Measurements from ENCODE around the gene GCLC.

Gene GCLC

DNA sequence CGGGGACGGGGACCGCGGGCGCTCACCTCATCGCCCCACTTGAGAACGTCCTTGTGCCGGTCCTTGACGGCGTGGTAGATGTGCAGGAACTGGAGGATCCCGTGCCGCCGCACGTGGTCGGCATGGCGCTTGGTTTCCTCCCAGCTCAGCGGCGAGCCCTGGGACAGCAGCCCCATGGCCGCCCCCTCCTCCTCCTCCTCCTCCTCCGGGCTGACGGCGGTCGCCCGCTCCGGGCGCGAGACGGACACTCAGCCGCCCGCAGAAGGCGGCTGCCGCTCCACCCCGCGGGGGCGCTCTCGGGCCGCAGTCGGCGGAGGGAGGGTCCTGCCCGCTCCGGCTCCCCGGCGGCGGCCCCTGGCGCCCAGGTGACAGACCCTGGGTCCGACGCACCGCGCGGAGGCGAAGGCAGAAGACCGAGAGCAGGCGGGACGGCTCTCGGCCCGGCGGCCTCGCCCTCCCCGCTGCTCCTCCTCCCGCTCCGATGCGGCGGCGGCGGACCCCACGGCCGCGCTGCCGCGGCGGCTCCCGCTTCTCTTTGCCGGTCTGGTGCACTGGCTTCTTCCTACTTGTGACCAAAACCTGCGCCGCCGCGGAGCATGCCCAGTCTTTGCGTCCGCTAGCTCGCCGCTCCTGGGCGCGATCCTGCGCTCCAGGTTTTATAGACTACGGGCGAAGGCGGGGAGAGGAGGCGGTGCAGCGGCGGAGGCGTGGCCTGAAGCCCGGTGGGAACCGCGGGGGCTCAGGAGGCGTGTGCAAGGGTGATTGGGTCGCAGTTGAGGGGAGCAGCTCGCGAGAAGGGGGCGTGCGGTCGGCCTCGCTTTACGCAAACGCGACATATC lies at the start of gene GCLC:
Gene GCLC (minus strand): TSS at position 632 of the 839 bp plus-strand sequence. CDS start 456 bp downstream, at position 176.
- peak; percentile 89 for TF ChIP-seq CTCF (conservative IDR thresholded peaks at IDR 0.05)
- H3K27ac ChIP-seq = peak within 1 kb of the TSS; percentile 87

DNA sequence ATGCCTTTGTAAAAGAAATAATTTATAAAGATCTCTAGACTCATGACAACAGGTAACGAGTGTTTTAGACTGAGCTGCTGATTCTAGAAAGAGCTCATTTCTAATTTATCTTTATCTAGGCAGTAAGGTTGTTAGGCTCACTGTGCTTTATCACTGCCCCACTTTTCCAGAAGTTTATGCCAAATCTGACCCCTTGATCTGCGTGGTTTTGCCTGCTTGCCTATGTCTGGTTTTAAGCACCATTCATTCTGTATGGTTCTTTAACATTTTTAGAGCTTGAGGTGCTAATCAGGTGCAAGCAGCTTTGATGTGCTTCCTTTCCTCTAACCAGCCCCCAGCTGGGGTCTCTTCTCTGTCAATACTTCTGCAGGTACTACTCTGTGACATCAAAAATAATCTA lies 49.7 kb upstream of the GCLC start:
- no peak overlapping the region for H3K27ac ChIP-seq
- no peak for TF ChIP-seq CTCF (conservative IDR thresholded peaks at IDR 0.05)

DNA sequence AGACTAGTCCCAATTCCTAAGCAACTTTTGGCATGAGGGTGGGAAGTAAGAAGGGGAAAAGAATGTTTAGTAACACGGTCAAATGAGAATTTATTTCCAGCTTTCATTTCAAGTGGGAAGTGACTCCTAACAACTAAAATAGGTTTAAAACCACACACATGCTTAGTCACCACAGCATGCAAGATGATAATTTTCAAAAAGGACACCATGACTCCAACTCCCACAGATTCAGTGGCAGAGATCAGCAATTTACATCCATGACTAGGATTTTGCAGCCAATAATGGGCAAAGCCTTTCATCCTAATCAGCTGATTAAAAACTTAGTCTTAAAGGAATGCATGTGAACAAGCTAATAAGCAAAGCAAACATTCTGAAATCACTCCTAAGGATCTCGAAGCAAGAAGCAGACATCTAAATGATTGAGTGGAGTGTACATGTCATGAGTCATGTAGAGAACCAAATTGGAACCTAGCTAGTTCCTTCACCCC lies 48.1 kb upstream of the GCLC start:
- no peak overlapping the region for H3K27ac ChIP-seq
- TF ChIP-seq CTCF (conservative IDR thresholded peaks at IDR 0.05) = no peak

GRCh38 chr6:53591873-53592272 lies 47.0 kb upstream of the GCLC start:
- no peak for TF ChIP-seq CTCF (conservative IDR thresholded peaks at IDR 0.05)
- no peak overlapping the region for H3K27ac ChIP-seq

DNA sequence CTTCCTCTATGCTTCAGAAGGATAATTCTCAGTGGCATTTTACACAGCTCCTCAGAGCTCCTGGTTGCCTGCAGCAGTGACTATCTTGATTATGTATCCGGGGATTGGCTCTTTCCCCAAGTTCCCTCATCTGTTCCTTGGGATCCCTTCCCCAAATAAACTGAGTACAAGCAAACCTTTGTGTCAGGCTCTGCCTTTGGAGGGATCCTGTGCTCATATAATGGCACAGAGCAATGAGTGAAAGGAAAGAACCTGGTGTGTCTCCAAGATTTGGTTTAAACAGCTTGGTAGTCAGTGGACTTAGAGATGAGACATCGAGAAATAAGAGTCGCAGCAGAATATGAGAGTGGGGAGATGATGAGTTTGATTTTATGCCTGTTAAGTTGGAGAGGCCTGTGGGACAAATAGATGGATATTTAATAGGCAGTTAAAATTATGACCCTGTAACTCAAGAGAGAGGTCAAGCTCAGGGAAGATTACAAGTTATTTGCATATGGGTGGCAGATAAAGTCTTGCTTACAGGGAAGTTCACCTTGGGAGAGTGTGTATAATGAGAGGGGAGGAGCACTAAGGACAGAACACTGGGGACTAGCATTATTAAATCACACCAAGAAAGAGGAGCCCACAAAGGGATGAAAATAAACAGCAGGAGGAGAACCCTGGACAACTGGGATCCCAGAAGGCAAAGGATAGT lies 44.1 kb upstream of the GCLC start:
- no peak for TF ChIP-seq CTCF (conservative IDR thresholded peaks at IDR 0.05)
- peak overlapping the region; percentile 66 for H3K27ac ChIP-seq

DNA sequence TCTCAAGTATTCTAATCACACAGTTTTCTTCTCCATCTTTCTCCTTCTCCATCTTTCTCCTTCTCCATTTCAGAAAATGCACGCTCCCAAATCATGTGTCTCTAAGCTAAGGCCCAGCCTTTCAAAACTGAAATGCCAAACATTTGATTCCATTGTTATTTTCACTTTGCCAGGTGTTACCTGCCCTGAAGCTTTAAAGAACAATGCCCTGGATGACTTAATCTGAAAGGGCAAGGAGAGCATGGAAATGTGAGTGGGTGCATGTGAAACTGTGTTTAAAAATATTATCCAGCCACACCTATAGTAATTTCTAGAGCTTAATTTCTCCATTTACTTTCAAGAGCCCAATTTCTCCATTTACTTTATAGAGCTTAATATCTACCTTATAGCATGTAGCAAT lies 42.4 kb upstream of the GCLC start:
- H3K27ac ChIP-seq = no peak overlapping the region

More for the DNA sequence above, 42.4 kb upstream of the GCLC start:
- TF ChIP-seq CTCF (conservative IDR thresholded peaks at IDR 0.05) = no peak
